Epithelial cell of esophagus (primary cell): ENCODE measurements around the gene UGP2.

Source experiments
- DNase-seq: peaks from one replicate; pipeline ENCODE4 v3.0.0; 2010; ENCODE audit warnings: low read depth
- H3K4me3 ChIP-seq: 2 replicates; pipeline ENCODE4 v1.5.1; 2011; ENCODE audit warnings: mild to moderate bottlenecking, low read length, control low read depth
- CTCF ChIP-seq: IDR thresholded peaks from 2 replicates; pipeline ENCODE4 v1.5.1; 2011; ENCODE audit warnings: low read depth, mild to moderate bottlenecking, low read length, control low read depth, inconsistent platforms; ENCODE audit not compliant: insufficient read depth; ENCODE audit errors: missing control alignments

UGP2 gene

GRCh38 chr2:63820969-63821368, 20.7 kb upstream of the UGP2 start:
- no peak for TF ChIP-seq CTCF
- no peak for DNase-seq
- no peak overlapping the region for H3K4me3 ChIP-seq

- no peak for DNase-seq
- no peak overlapping the region for H3K4me3 ChIP-seq
- TF ChIP-seq CTCF, result no peak
Observed at GRCh38 chr2:63821396-63821795, 20.3 kb upstream of the UGP2 start.

GRCh38 chr2:63822478-63822877, 19.2 kb upstream of the UGP2 start:
- DNase-seq, result no peak
- H3K4me3 ChIP-seq, result no peak overlapping the region
- TF ChIP-seq CTCF, result no peak

- no peak overlapping the region for H3K4me3 ChIP-seq
- no peak for TF ChIP-seq CTCF
- DNase-seq, result peak; percentile 41
Observed at GRCh38 chr2:63827749-63828148, 13.9 kb upstream of the UGP2 start.

GRCh38 chr2:63831176-63831575, 10.5 kb upstream of the UGP2 start:
- DNase-seq, result no peak

GRCh38 chr2:63834401-63834800, 7.3 kb upstream of the UGP2 start:
- H3K4me3 ChIP-seq, result no peak overlapping the region
- DNase-seq, result no peak

More at GRCh38 chr2:63831176-63831575, 10.5 kb upstream of the UGP2 start:
- H3K4me3 ChIP-seq, result no peak overlapping the region
- TF ChIP-seq CTCF, result no peak

More at GRCh38 chr2:63834401-63834800, 7.3 kb upstream of the UGP2 start:
- no peak for TF ChIP-seq CTCF
